Measurements from ENCODE around the gene TMEM37. TPM values are rescaled to one million over a fixed set of nuclear protein-coding genes. Genes with fewer than 3 reads are reported as not detected.
"Not testable (repeated sequence)": the region's sequence is repeated elsewhere in the genome, so short reads cannot be mapped to it uniquely, and the experiment has no call there.

The TMEM37 gene
- total RNA-seq: 6.0 TPM

DNA sequence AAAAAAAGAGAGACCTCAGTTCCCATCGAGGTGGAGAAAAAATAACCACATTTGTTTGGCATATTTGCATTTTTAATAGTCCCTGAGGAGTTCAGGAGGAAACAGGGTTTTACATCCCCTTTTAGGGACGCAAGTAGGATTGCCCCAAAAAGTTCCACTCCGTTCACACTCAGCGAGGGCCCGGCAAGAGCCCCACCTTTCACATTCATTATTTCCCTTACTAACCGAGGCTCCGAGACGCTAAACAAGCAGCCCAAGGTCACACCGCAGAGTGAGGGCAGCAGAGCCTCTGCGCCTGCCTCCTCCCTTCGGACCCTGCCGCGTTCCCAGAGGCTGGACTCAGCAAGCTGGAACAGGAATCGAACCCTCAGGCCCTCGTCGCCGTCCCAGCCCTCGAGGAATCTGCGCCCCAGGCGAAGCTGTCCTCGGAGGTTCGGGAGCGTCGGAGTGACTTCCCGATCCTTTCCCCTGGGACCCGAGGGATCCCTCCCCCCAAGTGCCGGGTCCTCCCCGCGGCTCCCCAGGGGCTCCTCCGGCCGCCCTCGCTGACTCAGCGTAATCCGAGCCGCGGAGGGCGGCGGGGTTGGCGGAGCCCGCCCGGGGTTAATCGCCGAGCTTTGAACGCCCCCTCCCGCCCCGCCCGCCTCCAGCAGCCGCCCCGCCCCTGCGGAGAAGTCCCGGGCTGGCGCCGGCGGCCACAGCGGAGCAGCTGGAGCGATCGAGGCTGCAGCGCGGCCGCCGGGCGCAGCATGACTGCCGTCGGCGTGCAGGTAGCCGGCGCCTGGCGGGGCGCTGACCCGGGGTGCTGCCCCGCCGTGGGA is at the start of gene TMEM37:
Gene TMEM37, plus strand, starts transcription at position 700 of the 821 bp plus-strand sequence. Its CDS starts 50 bp downstream, at position 750.
- ATAC-seq: peak; percentile 59

GRCh38 chr2:119383410-119384140 is 48.1 kb upstream of the TMEM37 start:
- ATAC-seq: no peak

- ATAC-seq: no peak
These were observed 46.7 kb upstream of the TMEM37 start for GRCh38 chr2:119384971-119385370.

DNA sequence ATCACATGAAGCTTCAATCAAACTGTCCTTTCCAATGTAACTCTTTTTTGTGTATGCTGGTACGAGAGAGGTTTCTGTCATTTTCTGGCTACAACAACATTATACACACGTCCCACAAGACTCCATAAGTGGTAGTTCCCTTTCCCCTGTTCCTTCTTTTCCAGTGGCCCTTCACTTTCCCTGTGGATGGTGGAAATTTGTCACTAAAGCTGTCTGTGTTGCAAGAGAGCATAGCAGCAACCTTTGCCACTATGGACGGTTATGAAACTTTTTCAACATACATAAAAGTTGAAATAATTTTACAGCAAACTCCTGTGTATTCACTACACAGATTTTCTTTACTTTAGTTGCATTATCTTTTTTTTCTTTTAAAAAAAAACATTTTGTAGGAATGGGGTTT is 46.2 kb upstream of the TMEM37 start:
- no peak for ATAC-seq

DNA sequence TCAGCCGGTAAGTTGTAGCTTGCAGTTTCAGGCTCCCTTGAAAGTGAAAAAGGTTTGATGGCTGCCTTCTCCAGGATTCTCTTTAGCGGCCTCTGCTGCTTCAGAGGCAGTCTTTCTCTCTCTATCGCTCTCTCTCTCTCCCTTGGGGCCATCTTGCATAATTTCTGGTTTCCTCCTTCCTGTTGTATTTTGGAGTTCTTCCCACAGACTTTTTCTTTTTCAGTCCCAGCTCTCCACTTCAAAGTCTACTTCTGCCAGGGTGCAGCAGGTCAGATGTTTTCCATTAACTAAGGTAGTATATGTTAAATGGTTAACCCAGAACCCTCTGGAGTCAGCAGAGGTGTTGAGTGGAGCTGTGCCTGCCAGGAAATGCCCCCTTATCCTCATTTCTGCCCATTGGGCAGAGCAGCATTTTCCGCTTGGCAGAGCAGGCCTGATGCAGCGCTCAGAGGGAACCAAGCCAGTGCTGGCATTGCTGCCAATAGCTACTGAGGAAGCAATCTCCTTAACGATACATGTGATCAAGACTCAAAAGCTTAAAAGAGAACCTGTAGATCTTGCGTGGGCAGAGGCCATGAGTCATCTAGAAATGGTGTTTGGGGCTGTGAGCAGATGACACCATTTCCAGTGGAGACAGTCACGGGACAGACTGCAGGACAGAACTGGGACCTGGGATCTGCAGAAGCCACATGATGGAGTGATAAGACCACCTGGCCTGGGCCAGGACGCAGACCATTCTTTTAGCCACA is 44.1 kb upstream of the TMEM37 start:
- peak; percentile 95 for ATAC-seq

- ATAC-seq: peak; percentile 44
These were observed 41.9 kb upstream of the TMEM37 start for GRCh38 chr2:119389615-119390306.

GRCh38 chr2:119393971-119394748 is 37.5 kb upstream of the TMEM37 start:
- no peak for ATAC-seq

GRCh38 chr2:119397196-119397595 is 34.5 kb upstream of the TMEM37 start:
- ATAC-seq: no peak

- ATAC-seq: no peak
These were observed 29.5 kb upstream of the TMEM37 start for GRCh38 chr2:119402106-119402505.

- ATAC-seq: peak; percentile 35
These were observed 28.8 kb upstream of the TMEM37 start for GRCh38 chr2:119402645-119403560.

- not testable (repeated sequence) for ATAC-seq
These were observed 28.0 kb upstream of the TMEM37 start for GRCh38 chr2:119403618-119404017.

GRCh38 chr2:119405151-119405550 is 26.5 kb upstream of the TMEM37 start:
- ATAC-seq: no peak

GRCh38 chr2:119407430-119408220 is 24.0 kb upstream of the TMEM37 start:
- ATAC-seq: peak; percentile 66

GRCh38 chr2:119408221-119408619 is 23.4 kb upstream of the TMEM37 start:
- ATAC-seq: no peak

GRCh38 chr2:119409506-119409905 is 22.1 kb upstream of the TMEM37 start:
- ATAC-seq: no peak

GRCh38 chr2:119414894-119415293 is 16.8 kb upstream of the TMEM37 start:
- ATAC-seq: no peak

DNA sequence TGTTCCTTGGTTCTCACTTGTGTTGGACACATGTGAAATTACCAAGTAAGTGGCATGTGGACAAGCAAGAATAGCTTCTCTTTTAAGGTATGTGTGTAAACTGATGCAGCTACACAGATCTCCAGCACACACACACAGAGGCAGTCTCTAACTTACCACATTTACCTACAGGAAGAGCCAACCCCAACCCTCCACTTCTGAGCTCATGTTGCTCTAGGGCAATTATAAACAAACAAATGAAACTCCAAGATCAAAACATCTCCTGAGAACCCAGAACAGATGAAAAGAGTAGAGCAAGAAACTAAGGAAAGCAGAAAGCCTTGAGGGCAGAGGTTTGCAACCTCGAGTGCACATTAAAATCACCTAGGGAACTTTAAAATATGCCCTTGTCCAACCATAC is 16.0 kb upstream of the TMEM37 start:
- no peak for ATAC-seq

- no peak for ATAC-seq
These were observed 15.2 kb upstream of the TMEM37 start for GRCh38 chr2:119416299-119416923.

GRCh38 chr2:119417908-119418307 is 13.7 kb upstream of the TMEM37 start:
- ATAC-seq: no peak
